NCI-H2107 treated with DMSO at 0.1 percent for 48 hours (cell line): ENCODE results near the gene DDX41.

Source experiments
- DNase-seq: peaks from one replicate; lab custom pipeline; 2025; ENCODE audit not compliant: unreplicated experiment; lab: John Stamatoyannopoulos, UW

Gene DDX41

DNA sequence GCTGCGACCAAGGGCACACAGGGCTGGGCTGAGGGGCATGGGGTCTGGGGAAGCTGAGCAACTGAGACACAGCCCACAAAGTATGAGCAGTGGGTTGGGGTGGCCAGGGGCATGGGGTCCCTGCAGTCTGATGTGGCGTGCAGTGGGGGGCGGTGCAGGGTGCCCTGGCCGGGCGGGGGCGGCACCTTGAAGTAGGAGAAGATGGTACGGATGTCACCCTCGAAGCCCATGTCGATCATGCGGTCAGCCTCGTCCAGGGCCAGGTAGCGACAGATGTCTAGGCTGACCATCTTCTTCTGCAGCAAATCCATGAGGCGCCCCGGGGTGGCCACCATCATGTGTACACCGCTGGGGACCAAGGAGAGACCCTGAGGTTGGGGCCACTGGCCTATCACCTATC is 3.3 kb downstream of the DDX41 start:
- DNase-seq, result no peak

DNA sequence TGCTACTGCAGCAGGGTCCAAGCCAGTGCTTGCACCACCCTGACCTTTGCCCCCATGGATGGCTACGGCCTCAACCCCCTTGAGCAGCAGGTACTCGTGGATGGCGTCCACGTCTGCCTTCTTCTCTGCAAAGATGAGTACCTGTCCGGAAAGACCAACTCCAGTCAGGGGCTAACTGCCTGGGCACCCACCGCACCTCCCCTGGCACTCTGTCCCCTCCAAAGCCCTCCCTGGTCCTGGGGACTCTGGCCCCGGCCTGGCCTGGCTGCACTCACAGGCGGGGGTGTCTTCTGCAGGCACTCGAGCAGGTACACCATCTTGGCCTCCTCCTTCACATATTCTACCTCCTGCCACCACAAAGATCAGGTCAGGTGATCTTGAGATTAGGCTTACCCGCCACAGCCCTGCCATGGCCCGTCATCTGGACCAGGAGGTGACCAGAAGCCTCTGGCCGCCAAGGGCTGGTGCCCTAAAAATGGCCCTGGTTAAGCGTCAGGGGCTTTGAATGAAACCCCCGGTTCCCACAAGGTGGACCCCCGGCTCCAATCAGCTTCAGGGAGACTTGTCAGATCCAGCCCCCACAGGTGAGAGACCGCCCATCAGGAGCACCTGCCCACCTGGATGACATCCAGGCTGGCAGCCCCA is 3.9 kb downstream of the DDX41 start:
- no peak for DNase-seq

DNA sequence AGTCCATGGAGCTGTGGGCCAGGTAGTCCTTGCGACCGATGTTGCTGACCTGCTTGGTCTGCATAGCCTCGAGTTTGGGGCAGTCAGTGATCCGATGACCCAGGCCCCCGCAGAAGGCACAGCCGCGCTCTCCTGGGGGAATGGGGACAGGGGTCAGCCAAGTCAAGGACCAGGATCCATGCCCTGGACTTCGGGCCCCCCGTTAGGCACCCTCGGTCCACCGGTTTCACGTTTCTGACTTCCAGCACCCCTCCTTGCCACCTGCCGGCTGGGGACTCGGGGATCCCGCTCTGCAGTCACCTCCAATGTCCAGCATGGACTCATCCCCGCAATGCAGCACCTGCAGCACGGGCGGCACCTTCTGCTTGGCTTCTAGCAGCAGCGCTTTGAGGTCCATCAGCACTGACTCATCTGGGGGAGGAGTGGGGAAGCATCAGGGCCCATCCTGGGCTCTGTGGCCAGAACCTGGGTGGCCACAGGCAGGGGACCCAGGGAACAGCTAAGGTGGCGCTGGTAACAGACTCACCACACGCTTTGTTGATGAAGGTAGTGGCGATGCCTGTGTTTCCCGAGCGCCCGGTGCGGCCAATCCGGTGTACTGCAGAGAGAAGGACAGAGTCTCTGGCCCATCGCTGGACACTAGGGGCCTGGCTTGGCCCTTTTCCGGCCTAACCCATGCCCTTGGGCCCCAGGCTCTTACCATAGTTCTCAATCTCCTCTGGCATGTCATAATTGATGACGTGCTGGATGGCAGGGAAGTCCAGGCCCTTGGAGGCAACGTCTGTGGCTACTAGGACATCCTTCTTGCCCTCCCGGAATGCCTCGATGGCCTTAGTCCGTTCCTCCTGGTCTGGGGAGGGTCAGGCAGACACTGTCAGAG is 4.7 kb downstream of the DDX41 start:
- no peak for DNase-seq

DNA sequence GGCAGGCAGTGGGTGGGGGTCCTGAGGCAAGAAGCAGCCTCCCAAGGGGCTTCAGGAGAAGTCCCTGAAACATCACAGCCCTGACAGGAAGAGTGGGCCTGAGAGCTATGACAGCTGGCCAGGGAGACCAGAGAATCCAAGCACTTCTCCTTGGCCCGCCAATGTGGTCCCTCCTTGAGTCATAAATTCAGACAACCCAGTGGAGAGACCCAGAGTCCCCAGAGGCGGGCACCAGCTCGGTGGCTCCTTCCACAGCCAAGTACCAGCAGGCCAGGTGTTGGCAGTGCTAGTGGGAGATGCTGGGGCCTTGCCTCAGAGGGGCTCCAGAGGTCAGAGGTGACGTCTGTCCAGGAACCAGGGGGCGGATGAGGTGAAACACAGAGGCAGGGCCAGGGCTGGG is 5.6 kb downstream of the DDX41 start:
- no peak for DNase-seq

DNA sequence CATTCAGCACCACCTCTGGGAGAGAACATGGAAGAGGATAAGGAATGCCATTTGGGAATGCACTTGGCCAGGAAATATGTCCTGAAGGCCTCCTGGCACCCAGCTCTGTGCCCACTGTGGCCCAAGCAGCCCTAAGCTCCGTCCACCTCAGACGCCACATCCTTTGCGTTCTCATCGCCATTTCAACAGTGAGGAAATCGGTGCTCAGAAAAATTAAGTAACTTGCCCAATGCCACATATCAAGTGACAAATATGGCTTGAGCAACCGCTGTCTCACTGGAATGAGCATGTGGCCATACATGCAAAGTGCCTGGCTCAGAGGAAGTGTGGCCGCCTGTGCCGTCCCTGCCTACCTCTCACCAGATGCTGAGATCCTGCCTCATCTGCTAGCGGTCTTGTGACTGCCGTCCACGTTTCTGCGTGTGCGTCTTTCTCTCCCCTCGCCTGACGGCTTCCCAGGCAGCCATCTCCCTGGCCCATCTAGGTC is 6.2 kb downstream of the DDX41 start:
- no peak for DNase-seq

DNA sequence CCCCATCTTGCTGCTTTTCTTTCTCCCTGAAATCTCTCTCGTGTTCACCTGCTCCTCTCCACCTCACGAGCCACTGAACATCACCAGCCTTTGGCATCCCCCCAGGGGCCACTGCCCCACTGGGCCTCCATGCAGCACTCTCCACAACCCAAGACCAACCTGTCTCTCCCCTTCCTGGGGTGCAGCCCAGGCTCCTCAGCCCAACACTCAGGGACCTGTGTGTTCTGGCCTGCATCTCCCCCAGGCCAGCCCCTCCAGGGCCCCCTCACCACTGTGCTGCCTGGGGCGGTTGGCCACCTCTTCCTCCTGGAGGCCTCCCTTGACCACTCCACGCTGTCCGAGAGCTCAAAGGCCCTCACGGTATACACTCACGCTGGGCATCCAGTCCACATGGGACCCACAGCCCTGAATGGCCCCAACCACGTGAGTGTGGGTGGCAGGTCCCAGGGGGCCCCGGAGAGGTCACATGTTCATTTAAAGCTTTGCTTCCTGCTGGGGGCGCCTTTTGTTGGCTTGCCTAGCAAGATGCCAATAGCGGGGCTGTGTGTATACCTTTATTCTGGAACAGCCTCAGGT is 6.7 kb downstream of the DDX41 start:
- DNase-seq, result no peak

DNA sequence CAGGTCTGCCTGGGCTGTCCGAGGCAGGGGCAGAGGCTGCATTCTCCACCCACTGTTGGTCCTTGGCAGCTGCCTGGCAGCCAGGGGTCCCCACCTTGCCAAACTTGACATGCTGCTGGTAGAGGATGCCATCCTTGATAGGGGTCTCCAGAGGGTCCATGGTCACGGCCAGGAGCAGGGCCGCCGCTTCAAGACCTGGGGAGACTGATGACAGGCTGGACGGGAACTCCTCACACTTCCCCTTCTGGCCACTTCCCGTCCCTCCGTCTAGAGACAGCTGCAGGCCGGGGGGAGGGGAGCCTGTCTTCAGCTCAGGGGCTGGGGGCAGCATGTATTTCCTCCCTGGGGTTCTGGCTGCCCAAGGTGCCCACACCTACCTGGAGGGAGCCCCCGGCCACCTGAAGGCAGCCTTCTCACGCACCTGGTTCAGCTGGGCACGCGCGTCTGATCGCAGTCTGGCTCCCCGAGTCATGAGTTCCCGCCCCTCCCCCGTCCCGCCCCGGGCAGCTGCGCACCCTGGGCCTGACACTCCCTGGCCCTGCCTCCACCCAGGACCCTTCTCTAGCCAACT is 7.3 kb downstream of the DDX41 start, which contains the start of gene DOK3:
DOK3 (minus strand) TSS at position 446 of the 571 bp plus-strand sequence; CDS start at position 160, 286 bp downstream.
- no peak for DNase-seq

DNA sequence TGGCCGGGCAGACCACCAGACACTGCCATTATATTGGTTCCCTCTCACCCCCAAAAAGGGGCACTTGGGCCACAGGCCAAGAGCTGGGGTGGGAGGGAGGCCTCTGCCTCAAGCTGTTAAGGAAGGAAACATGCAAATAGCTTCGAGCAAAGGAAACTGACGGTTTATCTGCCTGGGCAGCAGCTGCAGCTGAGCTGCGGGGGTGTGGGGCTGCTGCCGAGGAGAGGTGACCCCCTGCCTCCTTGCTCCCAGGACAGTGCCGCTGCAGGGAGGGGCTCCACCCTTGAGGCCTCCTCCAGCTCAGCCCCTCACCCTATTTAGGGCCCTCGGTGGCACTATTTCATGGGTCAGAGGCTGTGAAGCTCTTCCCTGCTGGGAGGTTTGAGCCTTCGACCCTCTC is 7.9 kb downstream of the DDX41 start:
- no peak for DNase-seq

DNA sequence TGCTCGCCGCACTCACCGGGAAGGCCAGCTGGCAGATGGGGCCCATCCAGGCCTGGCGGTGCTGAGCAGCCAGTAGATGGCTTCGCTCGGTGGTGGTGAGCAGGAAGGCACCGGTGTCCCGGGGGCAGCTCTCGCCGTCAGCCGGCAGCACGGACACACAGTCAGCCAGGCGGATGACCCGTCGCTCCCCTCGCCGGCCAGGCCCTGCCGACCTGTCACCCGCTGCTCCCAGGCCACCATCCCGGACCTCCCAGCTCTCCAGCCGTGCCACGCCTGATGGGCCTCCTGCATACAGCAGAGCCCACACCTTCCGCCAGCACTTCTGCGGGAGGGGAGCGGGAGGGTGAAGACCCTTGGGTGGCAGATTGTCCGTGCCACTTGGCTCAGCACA is 8.5 kb downstream of the DDX41 start:
- DNase-seq, result no peak

DNA sequence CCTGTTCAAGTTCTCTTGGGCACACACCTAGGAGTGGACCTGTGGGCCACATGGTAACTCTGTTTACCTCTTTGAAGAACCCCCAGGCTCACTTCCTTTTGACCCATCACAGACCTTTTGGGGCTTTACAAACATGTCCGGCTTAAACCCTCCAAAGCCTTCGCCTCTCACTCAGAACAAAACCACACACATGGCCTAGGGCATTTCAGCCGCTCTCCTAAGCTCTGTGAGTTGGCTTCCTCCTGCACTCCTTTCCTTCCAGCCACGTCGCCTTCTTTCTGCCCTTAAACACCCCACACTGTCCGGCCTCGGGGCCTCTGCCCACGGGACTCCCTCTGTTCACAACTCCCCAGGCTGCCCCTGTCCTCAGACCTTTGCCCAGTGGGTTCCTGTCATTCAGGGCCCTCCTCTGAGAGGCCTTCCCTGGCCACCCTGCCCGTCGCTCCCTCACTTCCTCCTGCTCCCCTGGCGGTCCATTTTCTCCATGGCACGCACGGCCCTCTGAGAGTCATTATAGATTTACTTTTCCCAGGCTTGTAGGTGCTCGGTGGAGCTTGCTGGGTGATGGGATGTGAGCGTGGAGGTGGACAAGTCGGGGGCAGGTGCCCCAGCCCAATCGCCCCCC is 9.1 kb downstream of the DDX41 start:
- no peak for DNase-seq

DNA sequence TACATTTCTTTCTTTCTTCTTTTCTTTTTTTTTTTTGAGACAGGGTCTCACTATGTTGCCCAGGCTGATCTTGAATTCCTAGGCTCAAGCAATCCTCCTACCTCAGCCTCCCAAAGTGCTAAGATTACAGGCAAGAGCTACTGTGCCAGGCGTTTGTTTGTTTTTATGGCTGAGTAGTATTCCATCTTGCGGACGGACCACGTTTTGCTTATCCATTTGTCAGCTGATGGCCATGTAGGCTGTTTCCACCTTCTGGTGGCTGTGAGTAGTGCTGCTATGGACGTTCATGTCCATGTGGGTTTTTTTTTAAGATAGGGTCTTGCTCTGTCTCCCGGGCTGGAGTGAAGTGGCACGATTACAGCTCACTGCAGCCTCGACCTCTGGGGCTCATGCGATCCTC is 9.6 kb downstream of the DDX41 start:
- no peak for DNase-seq

DNA sequence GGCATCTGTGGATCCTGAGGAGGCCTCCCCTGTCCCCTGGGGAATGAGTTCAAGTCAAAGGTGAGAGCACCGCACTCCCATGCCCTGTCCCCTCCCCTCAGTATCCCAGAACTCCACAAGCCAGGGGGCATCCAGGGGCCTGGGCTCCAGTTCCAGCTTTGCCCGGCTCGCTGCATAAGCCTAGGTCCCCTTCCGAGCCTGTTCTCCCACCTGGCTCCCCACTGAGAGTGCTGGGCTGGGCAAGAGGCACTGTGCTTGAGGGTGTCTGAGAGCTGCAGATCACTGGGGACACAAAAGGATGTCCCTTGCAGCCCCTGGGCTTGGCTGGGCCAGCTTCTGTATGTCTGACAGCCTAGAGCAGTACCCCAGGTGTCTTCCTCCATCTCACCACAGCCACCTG is 11.7 kb downstream of the DDX41 start:
- DNase-seq, result no peak

DNA sequence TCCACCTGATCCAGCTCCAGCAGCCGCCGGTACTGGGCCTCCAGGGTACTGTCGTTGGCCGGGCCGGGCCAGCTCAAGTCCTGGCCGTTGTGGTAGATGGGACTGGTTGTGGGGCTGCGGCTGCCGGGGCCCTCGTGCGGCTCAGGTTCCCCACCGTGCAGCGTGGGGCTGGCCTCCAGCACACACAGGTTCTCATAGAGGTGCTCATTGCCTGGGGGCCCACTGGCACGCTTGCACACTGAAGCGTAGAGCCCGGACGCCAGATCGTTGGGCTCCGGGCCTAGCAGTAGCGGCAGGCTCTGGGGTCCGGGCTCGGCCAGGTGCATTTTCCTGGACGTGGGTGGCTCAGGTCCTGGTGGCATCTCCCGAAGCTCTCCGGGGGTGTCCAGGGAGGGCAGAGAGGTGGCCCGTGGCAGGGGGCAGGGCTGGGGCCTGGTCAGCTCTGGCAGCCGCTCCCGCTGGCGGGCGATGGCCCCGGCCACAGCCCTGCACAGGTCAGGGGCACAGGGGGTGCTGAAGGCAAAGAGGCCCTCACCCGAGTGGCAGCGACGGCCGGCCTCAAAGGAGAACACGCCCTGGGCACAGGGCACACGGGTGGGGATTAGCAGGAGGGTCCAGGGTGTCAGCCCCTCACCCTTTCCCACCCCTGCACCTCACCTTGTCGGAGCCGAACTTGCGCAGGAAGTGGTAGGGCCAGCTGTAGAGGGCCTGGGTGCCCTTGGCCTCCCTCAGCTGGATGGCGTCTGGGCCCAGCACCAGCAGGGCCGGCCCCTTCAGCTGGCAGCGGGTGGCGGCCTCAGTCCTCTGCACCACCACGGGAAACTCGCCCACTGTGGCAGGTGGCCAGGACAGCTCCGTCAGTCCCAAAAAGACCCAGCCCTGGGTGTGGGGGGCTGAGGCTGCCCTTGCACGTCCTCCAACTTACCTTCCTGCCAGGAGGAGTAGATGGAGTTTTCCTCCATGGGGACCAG is 12.4 kb downstream of the DDX41 start:
- DNase-seq, result no peak

DNA sequence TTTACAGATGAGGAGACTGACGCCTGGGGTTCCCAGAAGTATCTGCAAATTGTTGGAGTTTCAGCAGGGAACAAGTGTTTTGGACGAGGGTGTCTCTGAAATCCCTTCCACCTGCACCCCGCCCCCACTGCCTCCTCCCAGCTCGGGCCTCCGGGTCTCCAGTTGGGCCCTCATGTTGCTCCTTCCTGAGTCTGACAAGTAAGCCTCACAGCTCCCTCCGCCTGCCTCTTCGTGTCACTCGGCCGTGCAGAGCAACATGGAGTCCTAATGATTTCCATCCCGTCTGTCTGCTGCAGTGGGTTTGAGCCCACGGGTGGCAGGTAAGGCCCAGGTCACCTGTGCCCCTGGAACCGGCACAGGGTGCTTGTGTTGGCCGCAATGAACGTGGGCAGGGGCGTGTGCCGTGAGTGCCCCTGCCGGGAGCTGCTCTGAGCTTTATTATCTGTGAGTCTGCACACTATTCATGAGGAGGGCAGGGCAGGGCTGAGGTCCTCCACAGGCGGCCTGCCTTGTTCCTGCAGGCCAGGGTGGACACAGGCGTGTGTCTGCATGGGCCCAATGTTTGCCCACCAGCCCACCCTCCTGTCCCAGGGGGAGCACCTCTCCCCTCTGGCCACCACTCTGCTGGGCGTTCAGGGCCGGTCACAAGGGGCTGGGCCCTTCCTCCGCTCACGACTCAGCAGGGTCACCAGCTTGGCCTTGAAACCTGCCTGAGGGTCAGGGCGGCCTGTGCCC is 13.2 kb downstream of the DDX41 start:
- DNase-seq, result no peak

DNA sequence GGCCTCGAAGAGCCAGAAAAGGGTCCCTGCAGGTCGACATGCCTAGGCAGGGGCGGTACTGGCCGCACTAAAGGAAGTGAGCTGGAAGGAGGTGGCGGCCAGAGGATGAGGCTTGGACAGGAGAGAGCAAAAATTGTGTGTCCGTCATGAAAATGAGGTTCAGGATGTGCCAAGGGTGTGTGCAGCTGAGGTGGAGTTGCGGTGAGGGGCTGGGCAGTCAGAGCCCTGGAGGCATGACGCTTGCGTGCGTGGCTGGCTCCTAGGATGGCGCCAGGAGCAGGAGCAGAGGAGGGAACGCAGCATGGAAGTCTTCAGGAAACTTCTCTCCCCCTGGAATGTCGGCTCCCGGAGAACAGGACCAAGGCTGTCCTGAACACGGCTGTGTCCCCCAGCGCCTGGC is 13.9 kb downstream of the DDX41 start:
- DNase-seq, result no peak

DNA sequence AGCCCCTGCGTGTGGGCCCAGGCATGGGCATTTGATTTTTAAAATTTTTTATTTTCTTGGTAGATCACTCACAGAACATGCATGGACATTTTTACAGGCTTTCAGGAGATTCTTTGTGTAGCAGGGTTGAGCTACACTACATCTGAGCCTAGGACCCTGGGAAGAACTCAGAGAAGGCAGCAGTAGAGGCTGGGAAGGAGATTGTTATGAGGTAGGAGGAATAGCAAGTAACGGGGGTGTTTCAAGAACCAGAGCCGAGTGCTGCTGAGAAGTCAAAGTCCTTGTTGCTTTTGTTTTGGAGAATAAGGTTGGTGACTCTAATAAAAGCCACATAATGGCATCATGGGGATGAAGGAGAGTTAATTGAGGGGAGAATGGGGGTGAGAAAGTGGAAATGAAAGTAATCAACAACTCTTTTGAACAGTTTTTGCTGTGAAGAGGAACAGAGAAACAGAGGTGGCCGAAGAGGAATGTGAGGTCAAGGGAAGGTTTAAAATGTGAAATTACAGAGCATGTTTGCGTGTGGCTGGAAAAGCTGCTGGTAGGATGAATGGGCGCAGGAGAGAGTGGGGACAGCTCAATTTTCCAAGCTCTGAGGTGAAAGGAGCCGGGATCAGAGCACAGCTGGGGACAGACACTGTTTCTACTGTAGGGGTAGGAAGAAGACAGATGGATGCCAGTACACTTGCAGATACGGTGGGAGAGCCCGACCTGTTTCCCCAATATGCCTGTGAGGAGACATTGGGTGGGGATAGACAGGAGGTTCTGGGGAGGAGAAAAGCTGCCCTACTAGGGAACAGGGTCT is 14.7 kb downstream of the DDX41 start:
- DNase-seq, result no peak

DNA sequence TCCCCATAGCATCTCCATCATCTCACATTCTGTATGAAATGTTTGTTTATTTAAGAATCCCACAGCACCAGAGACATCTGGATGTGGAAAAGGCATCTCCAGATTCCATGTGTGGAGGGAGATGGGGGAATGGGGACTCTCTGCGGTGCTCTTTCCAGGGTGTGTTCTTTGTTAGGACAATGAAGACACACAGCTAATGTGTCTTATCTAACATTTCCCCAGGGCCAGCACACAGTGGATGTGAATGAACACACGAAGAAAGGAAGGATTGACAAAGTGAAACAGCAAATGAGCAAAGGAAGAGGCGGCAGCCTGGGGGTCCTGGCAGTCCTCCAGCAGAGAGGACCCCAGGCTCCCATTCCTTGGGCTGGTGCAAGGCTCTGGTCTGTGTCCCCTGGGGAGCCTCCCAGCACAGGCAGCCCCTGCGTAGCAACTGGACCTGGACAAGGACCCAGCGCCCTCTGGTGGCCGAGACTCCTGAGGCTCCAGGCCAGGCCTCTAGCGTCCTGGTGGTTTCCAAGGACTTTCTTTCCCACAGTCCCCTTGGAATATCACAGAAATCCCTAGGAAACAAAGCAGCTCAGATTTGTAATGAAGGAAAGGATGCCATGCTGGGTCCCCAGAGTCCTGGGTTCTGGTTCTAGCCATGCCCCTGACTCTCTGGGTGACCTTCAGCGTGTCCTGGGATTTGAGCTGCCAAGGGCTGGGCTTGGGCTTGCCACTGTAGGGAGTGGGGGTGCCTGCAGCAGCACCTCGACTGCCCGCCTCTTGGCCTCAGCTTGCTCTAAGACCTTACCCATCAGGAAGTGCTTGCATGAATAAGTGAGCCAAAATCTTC is 15.9 kb downstream of the DDX41 start:
- peak; percentile 25 for DNase-seq

DNA sequence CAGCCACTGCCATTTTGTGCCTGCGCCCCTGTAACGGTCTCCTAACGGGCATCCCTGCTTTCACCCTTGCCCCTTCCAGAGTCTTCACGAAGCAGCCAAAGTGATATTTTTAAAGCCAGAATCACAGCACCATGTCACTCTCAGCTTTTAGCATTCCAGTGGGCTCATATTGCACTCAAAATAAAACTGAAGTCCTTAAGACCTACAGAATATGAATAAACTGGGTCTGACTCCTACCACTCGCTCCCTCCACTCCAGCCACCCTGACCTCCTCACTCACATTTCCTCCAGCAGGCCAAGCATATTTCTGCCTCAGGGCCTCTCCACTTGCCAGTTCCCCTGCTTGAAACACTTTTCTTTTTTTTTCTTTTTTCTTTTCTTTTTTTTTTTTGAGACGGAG is 16.9 kb downstream of the DDX41 start:
- no peak for DNase-seq
